HAP-1 (cell line): Measurements from ENCODE around the gene KRTAP6-2.

ENCODE experiments used
- DNase-seq, 2 experiments: peaks; one replicate each; pipeline ENCODE4 v3.0.0-alpha.2; 2016 to 2020; ENCODE audit warnings: low spot score in 2 of 2
- H3K27me3 ChIP-seq: fragments of 250-450 bp; sonication (Bioruptor Pico); 2 replicates; pipeline ENCODE4 v1.5.1; 2020; ENCODE audit warnings: low read depth, mild to moderate bottlenecking, moderate library complexity
- H3K36me3 ChIP-seq: fragments of 250-450 bp; sonication (Bioruptor Pico); replicated peaks from 2 replicates; pipeline ENCODE4 v1.5.1; 2020; ENCODE audit warnings: mild to moderate bottlenecking
- H3K4me1 ChIP-seq: fragments of 250-450 bp; sonication (Bioruptor Pico); 2 replicates; pipeline ENCODE4 v1.5.1; 2020; ENCODE audit warnings: mild to moderate bottlenecking
- H3K4me3 ChIP-seq: fragments of 250-450 bp; sonication (Bioruptor Pico); 2 replicates; pipeline ENCODE4 v1.5.1; 2020; ENCODE audit warnings: mild to moderate bottlenecking, moderate library complexity
- H3K9me3 ChIP-seq: fragments of 250-450 bp; sonication (Bioruptor Pico); 2 replicates; pipeline ENCODE4 v1.5.1; 2020; ENCODE audit warnings: mild to moderate bottlenecking, moderate library complexity
- in situ Hi-C: fragments of 300-500 bp; cut with MboI; formaldehyde crosslinking; loops from 3 replicates; pipeline ENCODE4 v1.14.3; 2020; ENCODE audit warnings: low sequenced_read_pairs, inconsistent platforms, mixed read lengths

The KRTAP6-2 gene

GRCh38 chr21:30555095-30555494 lies 43.6 kb downstream of the KRTAP6-2 start:
- Histone ChIP-seq H3K4me3 (no peak overlapping the region), H3K36me3 (no peaks in the 10 kb centered on the region), H3K27me3 (no peaks in the 10 kb centered on the region), H3K4me1 (no peaks in the 10 kb centered on the region), H3K9me3 (no peaks in the 10 kb centered on the region)
- no peak for DNase-seq
- in situ Hi-C loops = no loop called here

- H3K9me3 ChIP-seq = peaks cover 3% of the 10 kb centered on the region; the same call in 1 of the 2 replicates
- no peaks in the 10 kb centered on the region for H3K27me3 ChIP-seq
- no peaks in the 10 kb centered on the region for H3K36me3 ChIP-seq
- no peak overlapping the region for H3K4me3 ChIP-seq
- H3K4me1 ChIP-seq = no peaks in the 10 kb centered on the region
- in situ Hi-C loops = no loop called here
- DNase-seq = no peak
Observed at GRCh38 chr21:30552782-30553181, 45.9 kb downstream of the KRTAP6-2 start.
